ENCODE results near the gene BTN3A1.

GRCh38 chr6:26426691-26427450 is 24.8 kb downstream of the BTN3A1 start:
- no peak for TF ChIP-seq CTCF (conservative IDR thresholded peaks at IDR 0.05; ENCODE audit: low read depth, low read length)
- TF ChIP-seq EZH2 (IDR thresholded peaks at IDR 0.05; ENCODE audit: low read length, unreplicated experiment): no peak
